ENCODE measurements around the gene PSMD9.

Gene PSMD9

GRCh38 chr12:121899590-121899989 is 11.0 kb downstream of the PSMD9 start:
- H3K27me3 ChIP-seq (ENCODE audit: control insufficient read depth, insufficient read depth, low read length), result no peaks in the 10 kb centered on the region
- H3K36me3 ChIP-seq (ENCODE audit: control insufficient read depth, insufficient read depth, low read length), result peaks cover 70% of the 10 kb centered on the region
- no peak overlapping the region for H3K4me3 ChIP-seq (ENCODE audit: low read depth, low read length)
- no peak overlapping the region for H3K27ac ChIP-seq (ENCODE audit: low read depth, low read length)
- no peaks in the 10 kb centered on the region for H3K4me1 ChIP-seq (ENCODE audit: control insufficient read depth, insufficient read depth, low read length)
- no peaks in the 10 kb centered on the region for H3K9me3 ChIP-seq (ENCODE audit: control insufficient read depth, insufficient read depth, low read length)
- no peak overlapping the region for H3K9ac ChIP-seq (ENCODE audit: low read depth, low read length)

GRCh38 chr12:121903202-121903601 is 14.6 kb downstream of the PSMD9 start:
- H3K36me3 ChIP-seq (ENCODE audit: control insufficient read depth, insufficient read depth, low read length), result peaks cover 55% of the 10 kb centered on the region
- no peak overlapping the region for H3K27ac ChIP-seq (ENCODE audit: low read depth, low read length)
- no peaks in the 10 kb centered on the region for H3K4me1 ChIP-seq (ENCODE audit: control insufficient read depth, insufficient read depth, low read length)
- H3K27me3 ChIP-seq (ENCODE audit: control insufficient read depth, insufficient read depth, low read length), result no peaks in the 10 kb centered on the region
- no peak overlapping the region for H3K4me3 ChIP-seq (ENCODE audit: low read depth, low read length)
- H3K9me3 ChIP-seq (ENCODE audit: control insufficient read depth, insufficient read depth, low read length), result no peaks in the 10 kb centered on the region
- no peak overlapping the region for H3K9ac ChIP-seq (ENCODE audit: low read depth, low read length)

DNA sequence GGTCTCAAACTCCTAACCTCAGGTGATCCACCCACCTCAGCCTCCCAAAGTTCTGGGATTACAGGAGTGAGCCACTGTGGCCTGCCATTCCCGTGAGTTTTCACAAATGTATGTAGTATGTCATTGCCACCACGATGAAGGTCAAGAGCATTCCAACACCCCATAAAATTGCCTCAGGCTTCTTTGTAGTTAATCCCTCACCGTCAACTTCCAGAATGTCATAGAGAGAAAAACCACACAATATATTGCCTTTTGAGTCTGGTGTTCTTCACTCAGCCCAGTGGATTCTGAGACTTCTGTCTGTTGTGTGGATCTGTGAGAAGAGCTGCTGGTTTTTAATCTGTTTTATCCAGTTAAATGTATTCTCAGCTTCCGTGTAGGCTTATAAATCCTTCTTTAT is 17.2 kb downstream of the PSMD9 start:
- no peak overlapping the region for H3K4me3 ChIP-seq (ENCODE audit: low read depth, low read length)
- no peaks in the 10 kb centered on the region for H3K4me1 ChIP-seq (ENCODE audit: control insufficient read depth, insufficient read depth, low read length)
- H3K9ac ChIP-seq (ENCODE audit: low read depth, low read length), result no peak overlapping the region
- no peaks in the 10 kb centered on the region for H3K9me3 ChIP-seq (ENCODE audit: control insufficient read depth, insufficient read depth, low read length)
- peaks cover 44% of the 10 kb centered on the region for H3K36me3 ChIP-seq (ENCODE audit: control insufficient read depth, insufficient read depth, low read length)
- H3K27me3 ChIP-seq (ENCODE audit: control insufficient read depth, insufficient read depth, low read length), result no peaks in the 10 kb centered on the region
- no peak overlapping the region for H3K27ac ChIP-seq (ENCODE audit: low read depth, low read length)

DNA sequence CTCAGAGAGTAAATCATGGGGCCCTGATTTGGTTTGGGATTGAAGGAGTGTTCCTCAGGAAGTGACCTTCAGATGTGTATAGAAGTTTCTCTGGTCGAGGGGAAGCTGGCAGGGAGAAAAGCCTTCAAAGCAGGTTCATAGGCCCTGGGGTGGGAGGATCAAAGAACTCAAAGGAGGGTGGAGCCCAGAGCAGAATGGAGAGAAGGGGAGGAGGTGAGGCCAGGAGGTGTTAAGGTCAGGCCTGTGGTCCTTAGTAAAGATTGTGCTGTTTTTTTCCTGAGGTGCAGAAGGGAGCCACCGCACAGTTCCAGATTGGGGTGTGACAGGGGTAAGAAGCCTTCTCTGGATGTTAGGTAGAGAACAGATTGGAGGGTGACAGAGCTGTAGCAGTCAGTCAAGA is 20.1 kb downstream of the PSMD9 start:
- Histone ChIP-seq H3K27me3 (ENCODE audit: control insufficient read depth, insufficient read depth, low read length) (no peaks in the 10 kb centered on the region), H3K4me1 (ENCODE audit: control insufficient read depth, insufficient read depth, low read length) (no peaks in the 10 kb centered on the region), H3K27ac (ENCODE audit: low read depth, low read length) (no peak overlapping the region), H3K9me3 (ENCODE audit: control insufficient read depth, insufficient read depth, low read length) (no peaks in the 10 kb centered on the region), H3K9ac (ENCODE audit: low read depth, low read length) (no peak overlapping the region), H3K36me3 (ENCODE audit: control insufficient read depth, insufficient read depth, low read length) (peaks cover 21% of the 10 kb centered on the region), H3K4me3 (ENCODE audit: low read depth, low read length) (no peak overlapping the region)

- H3K9ac ChIP-seq (ENCODE audit: low read depth, low read length), result no peak overlapping the region
- H3K4me3 ChIP-seq (ENCODE audit: low read depth, low read length), result no peak overlapping the region
- H3K27me3 ChIP-seq (ENCODE audit: control insufficient read depth, insufficient read depth, low read length), result no peaks in the 10 kb centered on the region
- peaks cover 26% of the 10 kb centered on the region for H3K36me3 ChIP-seq (ENCODE audit: control insufficient read depth, insufficient read depth, low read length)
- H3K4me1 ChIP-seq (ENCODE audit: control insufficient read depth, insufficient read depth, low read length), result no peaks in the 10 kb centered on the region
- no peaks in the 10 kb centered on the region for H3K9me3 ChIP-seq (ENCODE audit: control insufficient read depth, insufficient read depth, low read length)
- no peak overlapping the region for H3K27ac ChIP-seq (ENCODE audit: low read depth, low read length)
Measured at GRCh38 chr12:121911824-121912585, 23.4 kb downstream of the PSMD9 start.

GRCh38 chr12:121915841-121916321 is 27.3 kb downstream of the PSMD9 start:
- peak overlapping the region; percentile 26 for H3K27ac ChIP-seq (ENCODE audit: low read depth, low read length)
- no peaks in the 10 kb centered on the region for H3K4me1 ChIP-seq (ENCODE audit: control insufficient read depth, insufficient read depth, low read length)
- H3K4me3 ChIP-seq (ENCODE audit: low read depth, low read length), result no peak overlapping the region
- no peak overlapping the region for H3K9ac ChIP-seq (ENCODE audit: low read depth, low read length)
- H3K27me3 ChIP-seq (ENCODE audit: control insufficient read depth, insufficient read depth, low read length), result no peaks in the 10 kb centered on the region
- no peaks in the 10 kb centered on the region for H3K9me3 ChIP-seq (ENCODE audit: control insufficient read depth, insufficient read depth, low read length)
- peaks cover 26% of the 10 kb centered on the region for H3K36me3 ChIP-seq (ENCODE audit: control insufficient read depth, insufficient read depth, low read length)

- Histone ChIP-seq H3K36me3 (ENCODE audit: control insufficient read depth, insufficient read depth, low read length) (peaks cover 24% of the 10 kb centered on the region), H3K9ac (ENCODE audit: low read depth, low read length) (no peak overlapping the region), H3K27ac (ENCODE audit: low read depth, low read length) (peak overlapping the region; percentile 10), H3K4me1 (ENCODE audit: control insufficient read depth, insufficient read depth, low read length) (no peaks in the 10 kb centered on the region), H3K9me3 (ENCODE audit: control insufficient read depth, insufficient read depth, low read length) (no peaks in the 10 kb centered on the region), H3K4me3 (ENCODE audit: low read depth, low read length) (no peak overlapping the region), H3K27me3 (ENCODE audit: control insufficient read depth, insufficient read depth, low read length) (no peaks in the 10 kb centered on the region)
Measured at GRCh38 chr12:121916719-121917118, 28.1 kb downstream of the PSMD9 start.

DNA sequence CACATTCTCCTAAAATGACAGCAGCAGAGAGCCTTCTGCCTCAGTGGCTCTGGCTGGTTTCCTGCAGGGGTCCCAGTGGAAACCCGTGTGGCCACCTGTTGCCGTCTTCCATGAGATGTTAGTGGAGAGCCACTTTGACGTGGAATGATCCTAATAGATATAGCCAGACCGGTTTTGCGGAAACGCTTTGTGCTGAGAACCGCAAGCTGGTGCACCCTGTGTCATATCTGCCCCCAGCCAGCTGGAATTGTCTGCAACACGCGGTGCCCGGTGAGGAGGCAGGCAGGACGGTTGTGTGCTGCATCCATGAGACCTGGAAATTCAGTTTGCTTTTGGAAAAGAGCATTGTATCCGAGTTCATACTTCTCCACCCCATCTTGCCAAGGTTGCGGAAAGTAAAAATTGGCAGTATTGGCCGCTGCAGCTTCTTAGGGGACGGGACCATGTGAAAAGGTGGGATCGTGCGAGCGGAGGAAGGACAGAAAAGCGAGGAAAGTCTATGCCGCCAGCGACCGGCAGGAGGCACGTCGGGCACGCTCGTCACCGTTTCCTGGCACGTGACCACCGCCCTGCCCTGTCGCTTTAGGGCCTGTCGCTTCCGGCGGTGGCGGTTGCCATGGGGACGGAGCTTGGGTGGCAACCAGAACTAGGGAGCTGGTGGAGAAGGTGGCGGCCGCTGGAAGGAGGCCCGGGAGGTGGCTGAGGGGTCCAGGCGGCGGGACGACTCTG is 29.5 kb downstream of the PSMD9 start, which contains the start of gene CFAP251:
Gene CFAP251, plus strand, starts transcription at position 643 of the 729 bp plus-strand sequence. CDS start 2,714 bp downstream, outside the sequence.
- Histone ChIP-seq H3K27me3 (ENCODE audit: control insufficient read depth, insufficient read depth, low read length) (no peaks in the 10 kb centered on the region), H3K9me3 (ENCODE audit: control insufficient read depth, insufficient read depth, low read length) (no peaks in the 10 kb centered on the region), H3K27ac (ENCODE audit: low read depth, low read length) (peak within 1 kb of the TSS; percentile 21), H3K4me1 (ENCODE audit: control insufficient read depth, insufficient read depth, low read length) (no peaks in the 10 kb centered on the region), H3K4me3 (ENCODE audit: low read depth, low read length) (peak within 1 kb of the TSS; percentile 59), H3K36me3 (ENCODE audit: control insufficient read depth, insufficient read depth, low read length) (peaks cover 24% of the 10 kb centered on the region), H3K9ac (ENCODE audit: low read depth, low read length) (no peak within 1 kb of the TSS)

GRCh38 chr12:121918679-121919038 is 30.1 kb downstream of the PSMD9 start:
- H3K27ac ChIP-seq (ENCODE audit: low read depth, low read length), result peak overlapping the region; percentile 21
- H3K9ac ChIP-seq (ENCODE audit: low read depth, low read length), result no peak overlapping the region
- peak overlapping the region; percentile 59 for H3K4me3 ChIP-seq (ENCODE audit: low read depth, low read length)
- no peaks in the 10 kb centered on the region for H3K27me3 ChIP-seq (ENCODE audit: control insufficient read depth, insufficient read depth, low read length)
- H3K36me3 ChIP-seq (ENCODE audit: control insufficient read depth, insufficient read depth, low read length), result peaks cover 24% of the 10 kb centered on the region
- H3K9me3 ChIP-seq (ENCODE audit: control insufficient read depth, insufficient read depth, low read length), result no peaks in the 10 kb centered on the region
- H3K4me1 ChIP-seq (ENCODE audit: control insufficient read depth, insufficient read depth, low read length), result peaks cover 2% of the 10 kb centered on the region; the same call in 1 of the 2 replicates

DNA sequence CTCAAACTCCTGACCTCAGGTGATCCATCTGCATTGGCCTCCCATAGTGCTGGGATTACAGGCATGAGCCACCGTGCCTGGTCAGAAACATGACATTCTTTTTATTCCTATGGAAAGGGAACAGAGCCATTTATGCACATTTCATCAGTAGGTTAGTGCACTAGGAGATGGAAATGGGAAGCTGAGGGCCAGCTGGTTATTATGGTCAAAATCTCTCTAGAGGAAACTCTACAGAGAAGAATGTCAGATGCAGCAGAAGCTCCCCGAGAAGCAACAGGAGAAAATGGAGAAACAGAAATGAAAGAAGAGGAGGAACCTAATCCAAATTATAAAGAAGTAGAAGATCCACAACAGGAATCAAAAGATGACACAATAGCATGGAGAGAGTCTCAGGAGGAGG is 32.5 kb downstream of the PSMD9 start:
- H3K27ac ChIP-seq (ENCODE audit: low read depth, low read length), result no peak overlapping the region
- no peaks in the 10 kb centered on the region for H3K9me3 ChIP-seq (ENCODE audit: control insufficient read depth, insufficient read depth, low read length)
- H3K27me3 ChIP-seq (ENCODE audit: control insufficient read depth, insufficient read depth, low read length), result no peaks in the 10 kb centered on the region
- H3K36me3 ChIP-seq (ENCODE audit: control insufficient read depth, insufficient read depth, low read length), result peaks cover 15% of the 10 kb centered on the region
- H3K4me3 ChIP-seq (ENCODE audit: low read depth, low read length), result no peak overlapping the region
- no peak overlapping the region for H3K9ac ChIP-seq (ENCODE audit: low read depth, low read length)
- H3K4me1 ChIP-seq (ENCODE audit: control insufficient read depth, insufficient read depth, low read length), result peaks cover 14% of the 10 kb centered on the region

- H3K27ac ChIP-seq (ENCODE audit: low read depth, low read length), result peak overlapping the region; percentile 52
- no peak overlapping the region for H3K9ac ChIP-seq (ENCODE audit: low read depth, low read length)
- H3K36me3 ChIP-seq (ENCODE audit: control insufficient read depth, insufficient read depth, low read length), result no peaks in the 10 kb centered on the region
- no peak overlapping the region for H3K4me3 ChIP-seq (ENCODE audit: low read depth, low read length)
- no peaks in the 10 kb centered on the region for H3K9me3 ChIP-seq (ENCODE audit: control insufficient read depth, insufficient read depth, low read length)
- H3K4me1 ChIP-seq (ENCODE audit: control insufficient read depth, insufficient read depth, low read length), result peaks cover 26% of the 10 kb centered on the region
- H3K27me3 ChIP-seq (ENCODE audit: control insufficient read depth, insufficient read depth, low read length), result no peaks in the 10 kb centered on the region
Measured at GRCh38 chr12:121925358-121925695, 36.7 kb downstream of the PSMD9 start.
